Measurements from ENCODE around the gene PLCB2.

PLCB2 gene

GRCh38 chr15:40340740-40341400 is 33.1 kb upstream of the PLCB2 start, which contains the start of gene CCDC9B:
Gene CCDC9B, minus strand, starts transcription at chr15:40340939. Its CDS starts 120 bp downstream, at chr15:40340819.
- H3K4me1 ChIP-seq (ENCODE audit: insufficient read depth, poor library complexity, severe bottlenecking): peaks cover 57% of the 10 kb centered on the region
- peak; percentile 94 for DNase-seq (ENCODE audit: low spot score)
- peak; percentile 50 for ATAC-seq (ENCODE audit: low read depth)
- H3K9me3 ChIP-seq (ENCODE audit: severe bottlenecking): no peaks in the 10 kb centered on the region
- TF ChIP-seq CTCF (IDR thresholded peaks at IDR 0.05; ENCODE audit: poor library complexity, severe bottlenecking): no peak
- no peaks in the 10 kb centered on the region for H3K27me3 ChIP-seq (ENCODE audit: insufficient read depth, poor library complexity, severe bottlenecking)
- peak within 1 kb of the TSS; percentile 39 for H3K4me3 ChIP-seq (ENCODE audit: severe bottlenecking)
- peaks cover 34% of the 10 kb centered on the region for H3K36me3 ChIP-seq (ENCODE audit: low read depth)
- H3K27ac ChIP-seq (ENCODE audit: poor library complexity, severe bottlenecking): peak within 1 kb of the TSS; percentile 97

- peak; percentile 9 for ATAC-seq (ENCODE audit: low read depth)
- no peak for TF ChIP-seq CTCF (IDR thresholded peaks at IDR 0.05; ENCODE audit: poor library complexity, severe bottlenecking)
- peaks cover 40% of the 10 kb centered on the region for H3K36me3 ChIP-seq (ENCODE audit: low read depth)
- H3K27ac ChIP-seq (ENCODE audit: poor library complexity, severe bottlenecking): peak overlapping the region; percentile 97
- H3K4me3 ChIP-seq (ENCODE audit: severe bottlenecking): peak overlapping the region; percentile 39
- H3K27me3 ChIP-seq (ENCODE audit: insufficient read depth, poor library complexity, severe bottlenecking): no peaks in the 10 kb centered on the region
- peak; percentile 78 for DNase-seq (ENCODE audit: low spot score)
- H3K4me1 ChIP-seq (ENCODE audit: insufficient read depth, poor library complexity, severe bottlenecking): peaks cover 57% of the 10 kb centered on the region
- no peaks in the 10 kb centered on the region for H3K9me3 ChIP-seq (ENCODE audit: severe bottlenecking)
These were observed 32.5 kb upstream of the PLCB2 start for GRCh38 chr15:40340038-40340739.

GRCh38 chr15:40339621-40339945 is 31.8 kb upstream of the PLCB2 start:
- H3K27me3 ChIP-seq (ENCODE audit: insufficient read depth, poor library complexity, severe bottlenecking): no peaks in the 10 kb centered on the region
- peak overlapping the region; percentile 39 for H3K4me3 ChIP-seq (ENCODE audit: severe bottlenecking)
- peak; percentile 55 for TF ChIP-seq CTCF (IDR thresholded peaks at IDR 0.05; ENCODE audit: poor library complexity, severe bottlenecking)
- ATAC-seq (ENCODE audit: low read depth): no peak
- peaks cover 57% of the 10 kb centered on the region for H3K4me1 ChIP-seq (ENCODE audit: insufficient read depth, poor library complexity, severe bottlenecking)
- peak; percentile 72 for DNase-seq (ENCODE audit: low spot score)
- peak overlapping the region; percentile 97 for H3K27ac ChIP-seq (ENCODE audit: poor library complexity, severe bottlenecking)
- H3K9me3 ChIP-seq (ENCODE audit: severe bottlenecking): no peaks in the 10 kb centered on the region
- H3K36me3 ChIP-seq (ENCODE audit: low read depth): peaks cover 40% of the 10 kb centered on the region

GRCh38 chr15:40338921-40339620 is 31.3 kb upstream of the PLCB2 start:
- no peaks in the 10 kb centered on the region for H3K27me3 ChIP-seq (ENCODE audit: insufficient read depth, poor library complexity, severe bottlenecking)
- DNase-seq (ENCODE audit: low spot score) (peak; percentile 95), ATAC-seq (ENCODE audit: low read depth) (peak; percentile 60)
- no peak for TF ChIP-seq CTCF (IDR thresholded peaks at IDR 0.05; ENCODE audit: poor library complexity, severe bottlenecking)
- H3K4me3 ChIP-seq (ENCODE audit: severe bottlenecking): peak overlapping the region; percentile 39
- peak overlapping the region; percentile 97 for H3K27ac ChIP-seq (ENCODE audit: poor library complexity, severe bottlenecking)
- no peaks in the 10 kb centered on the region for H3K9me3 ChIP-seq (ENCODE audit: severe bottlenecking)
- H3K4me1 ChIP-seq (ENCODE audit: insufficient read depth, poor library complexity, severe bottlenecking): peaks cover 53% of the 10 kb centered on the region
- H3K36me3 ChIP-seq (ENCODE audit: low read depth): peaks cover 40% of the 10 kb centered on the region

Measured in RWPE2 (cell line).